ENCODE measurements around the gene C12orf76. TPM values are rescaled to one million over a fixed set of nuclear protein-coding genes. Genes with fewer than 3 reads are reported as not detected.
A peak's percentile ranks its signal among the peaks of the same experiment; 100 is the strongest.

C12orf76 gene
- total RNA-seq, 1 experiment from 2014 or later = 10.1 TPM

DNA sequence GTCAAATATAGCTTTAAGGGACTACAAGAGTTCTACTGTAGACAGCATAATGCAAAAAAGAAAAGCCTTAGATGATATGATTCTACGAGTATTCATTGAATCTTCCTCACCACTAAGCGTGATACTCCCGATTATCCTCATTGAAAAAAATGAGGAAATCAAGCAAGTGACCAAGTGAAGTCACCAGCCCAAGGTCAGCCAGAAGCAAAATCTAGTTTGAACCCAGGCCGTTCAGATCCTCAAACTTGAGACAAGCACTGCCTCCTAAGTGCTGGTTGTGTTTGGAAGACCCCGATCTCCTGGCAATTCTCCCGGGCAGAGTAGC lies 53.0 kb downstream of the C12orf76 start:
- intact Hi-C loops (cut with micrococcal nuclease) = no loop called here
- H3K4me3 ChIP-seq (replicated peaks in 1 of 2; ENCODE audit: low read depth in 1 of 2, low read length in 2 of 2) = peak overlapping the region; percentile 82 to 85
- H3K27me3 ChIP-seq (ENCODE audit: insufficient read depth, low read length) = no peaks in the 10 kb centered on the region
- no peaks in the 10 kb centered on the region for H4K20me1 ChIP-seq (ENCODE audit: insufficient read depth)
- POLR2A ChIA-PET = no interaction called here
- ATAC-seq (no peak), DNase-seq (ENCODE audit: low read depth, low spot score) (no peak)
- no peaks in the 10 kb centered on the region for H3K9me2 ChIP-seq (ENCODE audit: insufficient read depth)
- RAD21 ChIA-PET (ENCODE audit: low non-redundant PET in 1 of 2, low total read pairs in 2 of 2, uncharacterized antibody in 2 of 2, unreplicated experiment in 2 of 2) = no interaction called here
- H3K36me3 ChIP-seq (ENCODE audit: control insufficient read depth in 1 of 2, insufficient read depth in 2 of 2, low read length in 2 of 2) = no peaks in the 10 kb centered on the region
- no peak for TF ChIP-seq SP1 (IDR thresholded peaks at IDR 0.05; ENCODE audit: low read depth)
- TF ChIP-seq CBX3 (IDR thresholded peaks at IDR 0.05; ENCODE audit: low read depth) = no peak
- TF ChIP-seq FOSL1 (IDR thresholded peaks at IDR 0.05; ENCODE audit: low read depth) = no peak
- TF ChIP-seq ZFX (IDR thresholded peaks at IDR 0.05) = no peak
- TF ChIP-seq, protein P1, sequence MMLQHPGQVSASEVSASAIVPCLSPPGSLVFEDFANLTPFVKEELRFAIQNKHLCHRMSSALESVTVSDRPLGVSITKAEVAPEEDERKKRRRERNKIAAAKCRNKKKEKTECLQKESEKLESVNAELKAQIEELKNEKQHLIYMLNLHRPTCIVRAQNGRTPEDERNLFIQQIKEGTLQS (IDR thresholded peaks at IDR 0.05) = no peak
- TF ChIP-seq EZH2phosphoT487 (IDR thresholded peaks at IDR 0.05; ENCODE audit: borderline replicate concordance) = no peak
- CTCF ChIA-PET = no interaction called here
- no TSS peak for BruUV-seq (replicated peaks)
- H3K4me1 ChIP-seq (ENCODE audit: control insufficient read depth in 1 of 2, insufficient read depth in 2 of 2, low read length in 2 of 2) = peaks cover 12 to 29% of the 10 kb centered on the region in 2 experiments
- H3K4me2 ChIP-seq (ENCODE audit: low read length) = peak overlapping the region; percentile 94
- no peaks in the 10 kb centered on the region for H3K9me3 ChIP-seq (ENCODE audit: control insufficient read depth in 1 of 2, insufficient read depth in 1 of 2, low read depth in 1 of 2, low read length in 2 of 2)
- H2AFZ ChIP-seq (ENCODE audit: low read depth, low read length, poor library complexity, severe bottlenecking) = no peak overlapping the region
- no peak overlapping the region for H3K27ac ChIP-seq (ENCODE audit: low read depth, low read length)
- H3K9ac ChIP-seq (ENCODE audit: low read length) = peak overlapping the region; percentile 66
- H3K79me2 ChIP-seq (ENCODE audit: insufficient read depth, low read length) = peaks cover 40% of the 10 kb centered on the region

DNA sequence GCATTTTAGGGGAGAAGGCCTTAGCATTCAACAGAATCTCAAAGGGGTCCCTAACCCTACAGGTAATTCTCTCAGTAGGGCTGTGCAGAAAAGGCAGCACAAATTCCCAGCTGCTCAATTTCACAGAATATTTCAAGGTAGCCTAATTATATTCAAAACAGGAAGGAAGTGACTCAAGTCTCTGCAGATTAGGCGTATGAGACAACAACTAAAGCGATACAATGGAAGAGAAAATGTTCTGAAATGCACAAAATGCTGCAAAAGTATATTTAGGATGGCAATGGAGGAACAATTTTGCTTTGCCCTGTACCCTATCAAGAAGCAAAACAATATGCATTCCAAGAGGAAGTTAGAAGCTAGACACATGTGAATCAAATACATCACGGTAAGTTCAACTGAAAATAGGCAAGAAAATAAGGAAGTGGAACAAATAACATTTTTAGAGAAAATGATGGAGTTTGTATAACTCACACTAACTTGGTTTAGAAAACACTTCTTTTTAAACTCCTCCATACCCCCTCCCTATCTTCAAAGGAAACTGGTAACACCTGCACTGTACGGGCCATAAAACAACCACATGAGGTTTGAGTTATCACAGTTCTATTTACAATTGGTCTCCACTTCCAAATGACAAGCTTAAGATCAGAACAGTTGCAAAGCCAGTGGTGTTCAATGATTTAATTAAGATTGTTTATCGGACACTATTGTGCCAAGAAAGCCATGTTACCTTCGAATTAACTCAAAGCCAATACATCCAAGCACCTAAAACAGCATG lies 53.7 kb downstream of the C12orf76 start:
- Histone ChIP-seq H3K4me1 (ENCODE audit: control insufficient read depth in 1 of 2, insufficient read depth in 2 of 2, low read length in 2 of 2) (peaks cover 10 to 25% of the 10 kb centered on the region in 2 experiments; a peak in 3 of 4 replicates), H3K79me2 (ENCODE audit: insufficient read depth, low read length) (peaks cover 33% of the 10 kb centered on the region), H3K4me3 (replicated peaks in 1 of 2; ENCODE audit: low read depth in 1 of 2, low read length in 2 of 2) (peak overlapping the region in 1 of 2 experiments; percentile 82; a peak in 2 of 4 replicates), H2AFZ (ENCODE audit: low read depth, low read length, poor library complexity, severe bottlenecking) (no peak overlapping the region), H3K36me3 (ENCODE audit: control insufficient read depth in 1 of 2, insufficient read depth in 2 of 2, low read length in 2 of 2) (0 out of 4 replicates have a peak, but pooled peaks cover 0 to 2% of the 10 kb centered on the region in 2 experiments), H3K4me2 (ENCODE audit: low read length) (peak overlapping the region; percentile 94), H3K27ac (ENCODE audit: low read depth, low read length) (no peak overlapping the region), H3K9ac (ENCODE audit: low read length) (peak overlapping the region; percentile 66), H3K9me2 (ENCODE audit: insufficient read depth) (no peaks in the 10 kb centered on the region), H3K9me3 (ENCODE audit: control insufficient read depth in 1 of 2, insufficient read depth in 1 of 2, low read depth in 1 of 2, low read length in 2 of 2) (no peaks in the 10 kb centered on the region), H4K20me1 (ENCODE audit: insufficient read depth) (no peaks in the 10 kb centered on the region), H3K27me3 (ENCODE audit: insufficient read depth, low read length) (no peaks in the 10 kb centered on the region)
- DNase-seq (ENCODE audit: low read depth, low spot score) (no peak), ATAC-seq (no peak)
- ChIA-PET POLR2A (no interaction called here), CTCF (no interaction called here), RAD21 (ENCODE audit: low non-redundant PET in 1 of 2, low total read pairs in 2 of 2, uncharacterized antibody in 2 of 2, unreplicated experiment in 2 of 2) (no interaction called here)
- BruUV-seq (replicated peaks) = TSS peak; percentile 43
- intact Hi-C loops (cut with micrococcal nuclease) = no loop called here
- TF ChIP-seq POLR2A (IDR thresholded peaks at IDR 0.05; ENCODE audit: borderline replicate concordance, extremely low read depth, insufficient read depth, insufficient read length) = no peak
- TF ChIP-seq, protein P2, sequence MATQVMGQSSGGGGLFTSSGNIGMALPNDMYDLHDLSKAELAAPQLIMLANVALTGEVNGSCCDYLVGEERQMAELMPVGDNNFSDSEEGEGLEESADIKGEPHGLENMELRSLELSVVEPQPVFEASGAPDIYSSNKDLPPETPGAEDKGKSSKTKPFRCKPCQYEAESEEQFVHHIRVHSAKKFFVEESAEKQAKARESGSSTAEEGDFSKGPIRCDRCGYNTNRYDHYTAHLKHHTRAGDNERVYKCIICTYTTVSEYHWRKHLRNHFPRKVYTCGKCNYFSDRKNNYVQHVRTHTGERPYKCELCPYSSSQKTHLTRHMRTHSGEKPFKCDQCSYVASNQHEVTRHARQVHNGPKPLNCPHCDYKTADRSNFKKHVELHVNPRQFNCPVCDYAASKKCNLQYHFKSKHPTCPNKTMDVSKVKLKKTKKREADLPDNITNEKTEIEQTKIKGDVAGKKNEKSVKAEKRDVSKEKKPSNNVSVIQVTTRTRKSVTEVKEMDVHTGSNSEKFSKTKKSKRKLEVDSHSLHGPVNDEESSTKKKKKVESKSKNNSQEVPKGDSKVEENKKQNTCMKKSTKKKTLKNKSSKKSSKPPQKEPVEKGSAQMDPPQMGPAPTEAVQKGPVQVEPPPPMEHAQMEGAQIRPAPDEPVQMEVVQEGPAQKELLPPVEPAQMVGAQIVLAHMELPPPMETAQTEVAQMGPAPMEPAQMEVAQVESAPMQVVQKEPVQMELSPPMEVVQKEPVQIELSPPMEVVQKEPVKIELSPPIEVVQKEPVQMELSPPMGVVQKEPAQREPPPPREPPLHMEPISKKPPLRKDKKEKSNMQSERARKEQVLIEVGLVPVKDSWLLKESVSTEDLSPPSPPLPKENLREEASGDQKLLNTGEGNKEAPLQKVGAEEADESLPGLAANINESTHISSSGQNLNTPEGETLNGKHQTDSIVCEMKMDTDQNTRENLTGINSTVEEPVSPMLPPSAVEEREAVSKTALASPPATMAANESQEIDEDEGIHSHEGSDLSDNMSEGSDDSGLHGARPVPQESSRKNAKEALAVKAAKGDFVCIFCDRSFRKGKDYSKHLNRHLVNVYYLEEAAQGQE (IDR thresholded peaks at IDR 0.05; ENCODE audit: low read depth) = no peak
- no peak for TF ChIP-seq SRF (IDR thresholded peaks at IDR 0.05; ENCODE audit: low read depth)
- no peak for TF ChIP-seq CEBPB (IDR thresholded peaks at IDR 0.05; ENCODE audit: low read depth)
- TF ChIP-seq CBX3 (IDR thresholded peaks at IDR 0.05; ENCODE audit: low read depth) = no peak
- TF ChIP-seq FOSL1 (IDR thresholded peaks at IDR 0.05; ENCODE audit: low read depth) = no peak
- TF ChIP-seq, protein P3, sequence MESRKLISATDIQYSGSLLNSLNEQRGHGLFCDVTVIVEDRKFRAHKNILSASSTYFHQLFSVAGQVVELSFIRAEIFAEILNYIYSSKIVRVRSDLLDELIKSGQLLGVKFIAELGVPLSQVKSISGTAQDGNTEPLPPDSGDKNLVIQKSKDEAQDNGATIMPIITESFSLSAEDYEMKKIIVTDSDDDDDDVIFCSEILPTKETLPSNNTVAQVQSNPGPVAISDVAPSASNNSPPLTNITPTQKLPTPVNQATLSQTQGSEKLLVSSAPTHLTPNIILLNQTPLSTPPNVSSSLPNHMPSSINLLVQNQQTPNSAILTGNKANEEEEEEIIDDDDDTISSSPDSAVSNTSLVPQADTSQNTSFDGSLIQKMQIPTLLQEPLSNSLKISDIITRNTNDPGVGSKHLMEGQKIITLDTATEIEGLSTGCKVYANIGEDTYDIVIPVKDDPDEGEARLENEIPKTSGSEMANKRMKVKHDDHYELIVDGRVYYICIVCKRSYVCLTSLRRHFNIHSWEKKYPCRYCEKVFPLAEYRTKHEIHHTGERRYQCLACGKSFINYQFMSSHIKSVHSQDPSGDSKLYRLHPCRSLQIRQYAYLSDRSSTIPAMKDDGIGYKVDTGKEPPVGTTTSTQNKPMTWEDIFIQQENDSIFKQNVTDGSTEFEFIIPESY (IDR thresholded peaks at IDR 0.05; ENCODE audit: extremely low read depth, insufficient replicate concordance, low read length) = no peak
- TF ChIP-seq SIN3A (IDR thresholded peaks at IDR 0.05; ENCODE audit: low read depth) = no peak
- no peak for TF ChIP-seq YY1 (IDR thresholded peaks at IDR 0.05; ENCODE audit: extremely low read depth, insufficient replicate concordance, low read depth, low read length)
- TF ChIP-seq JUND (IDR thresholded peaks at IDR 0.05) = no peak
- TF ChIP-seq ZNF274 (IDR thresholded peaks at IDR 0.05; ENCODE audit: low read depth, low read length) = no peak
- TF ChIP-seq EZH2phosphoT487 (IDR thresholded peaks at IDR 0.05; ENCODE audit: borderline replicate concordance) = no peak
- TF ChIP-seq ZFX (IDR thresholded peaks at IDR 0.05) = no peak
